Fibroblast of mammary gland (primary cell): Measurements from ENCODE around the gene LIMS4.
"Not testable (repeated sequence)": the region's sequence is repeated elsewhere in the genome, so short reads cannot be mapped to it uniquely, and the experiment has no call there.

Experiments used
- DNase-seq: peaks from one replicate; pipeline ENCODE4 v3.0.0-alpha.2; 2010; ENCODE audit warnings: low read depth
- H3K4me3 ChIP-seq: 2 replicates; pipeline ENCODE4 v1.5.1; 2011; ENCODE audit warnings: low read depth, mild to moderate bottlenecking, low read length, moderate library complexity; ENCODE audit not compliant: control insufficient read depth

LIMS4 gene

GRCh38 chr2:110401001-110401618 is 71.5 kb downstream of the LIMS4 start:
- DNase-seq, H3K4me3 ChIP-seq: not testable (repeated sequence)

GRCh38 chr2:110399378-110399777 is 73.2 kb downstream of the LIMS4 start:
- not testable (repeated sequence) for DNase-seq, H3K4me3 ChIP-seq

- not testable (repeated sequence) for DNase-seq, H3K4me3 ChIP-seq
Observed at GRCh38 chr2:110395990-110396389, 76.6 kb downstream of the LIMS4 start.
